OCI-LY3 (cell line): ENCODE data around the gene MKRN3.

Experiments
- H2AFZ ChIP-seq: fragments of 200-600, 300-600 bp; shearing (Covaris generic); 2 replicates; pipeline ENCODE4 v1.6.0; 2014; ENCODE audit warnings: antibody characterized with exemption, low read depth, low read length
- H3K27ac ChIP-seq: fragments of 200-600, 300-600 bp; sonication (generic); 2 replicates; pipeline ENCODE4 v1.5.1; 2014; ENCODE audit warnings: mild to moderate bottlenecking, low read length, moderate library complexity, mixed read lengths
- H3K27me3 ChIP-seq: fragments of 200-600, 300-600 bp; sonication (generic); 2 replicates; pipeline ENCODE4 v1.6.1; 2014; ENCODE audit warnings: low read depth, low read length, mixed read lengths
- H3K36me3 ChIP-seq: fragments of 200-600, 300-600 bp; sonication (generic); replicated peaks from 2 replicates; pipeline ENCODE3; 2014; ENCODE audit warnings: low read depth, low read length, mixed read lengths
- H3K4me1 ChIP-seq: fragments of 300-600, 200-600 bp; sonication (generic); 2 replicates; pipeline ENCODE4 v1.6.1; 2014; ENCODE audit warnings: low read length, mixed read lengths
- H3K4me2 ChIP-seq: fragments of 200-600, 300-600 bp; sonication (generic); 2 replicates; pipeline ENCODE4 v1.6.1; 2014; ENCODE audit warnings: low read length, mixed read lengths
- H3K4me3 ChIP-seq: fragments of 300-600, 200-600 bp; sonication (generic); 2 replicates; pipeline ENCODE4 v1.5.1; 2014; ENCODE audit warnings: antibody characterized with exemption, mild to moderate bottlenecking, low read length, moderate library complexity
- H3K79me2 ChIP-seq: fragments of 300-600, 200-600 bp; shearing (Covaris generic); 2 replicates; pipeline ENCODE4 v1.6.1; 2014; ENCODE audit warnings: mild to moderate bottlenecking, low read length, mixed read lengths
- H3K9ac ChIP-seq: fragments of 300-600, 200-600 bp; shearing (Covaris generic); 2 replicates; pipeline ENCODE4 v1.6.0; 2014; ENCODE audit warnings: mild to moderate bottlenecking, low read length, moderate library complexity
- H3K9me3 ChIP-seq: fragments of 200-600, 300-600 bp; shearing (Covaris generic); 2 replicates; pipeline ENCODE4 v1.6.1; 2014; ENCODE audit warnings: low read length, mixed read lengths; ENCODE audit not compliant: insufficient read depth
- H4K20me1 ChIP-seq: fragments of 200-600, 300-600 bp; sonication (generic); 2 replicates; pipeline ENCODE4 v1.6.1; 2016; ENCODE audit warnings: low read length, mixed read lengths; ENCODE audit not compliant: insufficient read depth
- EZH2phosphoT487 ChIP-seq: fragments of 200-600 bp; shearing (Covaris generic); IDR thresholded peaks from 2 replicates; pipeline ENCODE4 v1.6.1; 2018; ENCODE audit warnings: antibody characterized with exemption, mixed run types, low read depth
- TF ChIP-seq, protein P1 (sequence below): fragments of 200-600, 300-600 bp; sonication (generic); IDR thresholded peaks from 2 replicates; pipeline ENCODE4 v1.5.1; 2014; ENCODE audit warnings: antibody characterized with exemption, low read length, low read depth

The MKRN3 gene

DNA sequence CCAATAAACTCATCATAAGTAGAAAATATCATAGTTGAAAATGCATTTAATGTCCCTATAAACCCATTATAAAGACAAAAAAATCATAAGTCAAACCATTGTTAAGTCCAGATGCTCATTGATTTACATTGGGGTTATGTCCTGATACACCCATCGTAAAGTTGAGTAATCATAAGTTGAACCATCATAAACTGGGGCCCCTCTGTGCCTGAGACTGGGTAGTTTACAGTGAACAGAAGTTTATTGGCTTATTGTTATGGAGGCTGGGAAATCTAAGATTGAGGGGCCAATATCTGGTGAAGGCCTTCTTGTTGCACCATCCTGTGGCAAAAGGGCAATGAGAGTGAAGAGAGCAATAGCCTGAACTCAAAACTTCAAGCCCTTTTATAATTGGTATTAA is 10.6 kb downstream of the MKRN3 start:
- Histone ChIP-seq H3K36me3 (no peaks in the 10 kb centered on the region), H3K79me2 (no peaks in the 10 kb centered on the region), H3K27ac (no peak overlapping the region), H3K9ac (no peak overlapping the region), H3K27me3 (no peaks in the 10 kb centered on the region), H3K9me3 (no peaks in the 10 kb centered on the region), H4K20me1 (no peaks in the 10 kb centered on the region), H3K4me1 (no peaks in the 10 kb centered on the region), H2AFZ (no peak overlapping the region), H3K4me3 (no peak overlapping the region), H3K4me2 (no peak overlapping the region)
- TF ChIP-seq EZH2phosphoT487 = no peak
- TF ChIP-seq, protein P1, sequence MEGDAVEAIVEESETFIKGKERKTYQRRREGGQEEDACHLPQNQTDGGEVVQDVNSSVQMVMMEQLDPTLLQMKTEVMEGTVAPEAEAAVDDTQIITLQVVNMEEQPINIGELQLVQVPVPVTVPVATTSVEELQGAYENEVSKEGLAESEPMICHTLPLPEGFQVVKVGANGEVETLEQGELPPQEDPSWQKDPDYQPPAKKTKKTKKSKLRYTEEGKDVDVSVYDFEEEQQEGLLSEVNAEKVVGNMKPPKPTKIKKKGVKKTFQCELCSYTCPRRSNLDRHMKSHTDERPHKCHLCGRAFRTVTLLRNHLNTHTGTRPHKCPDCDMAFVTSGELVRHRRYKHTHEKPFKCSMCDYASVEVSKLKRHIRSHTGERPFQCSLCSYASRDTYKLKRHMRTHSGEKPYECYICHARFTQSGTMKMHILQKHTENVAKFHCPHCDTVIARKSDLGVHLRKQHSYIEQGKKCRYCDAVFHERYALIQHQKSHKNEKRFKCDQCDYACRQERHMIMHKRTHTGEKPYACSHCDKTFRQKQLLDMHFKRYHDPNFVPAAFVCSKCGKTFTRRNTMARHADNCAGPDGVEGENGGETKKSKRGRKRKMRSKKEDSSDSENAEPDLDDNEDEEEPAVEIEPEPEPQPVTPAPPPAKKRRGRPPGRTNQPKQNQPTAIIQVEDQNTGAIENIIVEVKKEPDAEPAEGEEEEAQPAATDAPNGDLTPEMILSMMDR = no peak

DNA sequence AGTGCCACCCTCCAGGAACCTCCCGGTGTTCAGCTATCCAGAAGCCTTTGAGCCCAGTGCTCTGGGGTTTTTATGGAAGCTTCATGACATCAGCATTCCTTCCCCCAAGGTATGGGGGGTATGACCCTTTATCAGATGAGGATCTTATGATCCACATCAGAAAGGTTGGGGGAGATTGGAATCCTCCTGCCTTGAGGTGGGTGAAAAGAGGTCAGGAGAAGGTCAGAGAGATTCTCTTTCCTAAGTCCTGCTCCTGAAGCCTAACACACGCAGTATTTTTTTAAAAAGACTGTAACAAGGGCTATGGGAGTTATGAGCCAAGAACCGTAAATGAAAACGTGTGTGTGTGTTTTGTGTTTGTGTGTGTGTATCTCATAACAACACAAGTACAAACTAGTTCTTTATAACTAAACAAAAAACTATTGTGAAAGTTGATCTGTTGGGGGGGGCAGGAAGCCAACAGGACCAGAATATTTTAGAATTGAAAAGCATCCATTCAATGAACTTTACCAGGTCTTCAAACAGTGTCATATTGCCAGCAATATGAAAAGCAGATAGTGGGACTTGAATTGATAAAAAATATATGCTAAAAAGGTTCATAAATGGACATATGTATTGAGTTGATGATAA is 13.2 kb downstream of the MKRN3 start:
- H3K9me3 ChIP-seq = no peaks in the 10 kb centered on the region
- H3K36me3 ChIP-seq = no peaks in the 10 kb centered on the region
- no peak overlapping the region for H3K4me3 ChIP-seq
- TF ChIP-seq EZH2phosphoT487 = no peak
- TF ChIP-seq, protein P1 = no peak
- no peaks in the 10 kb centered on the region for H4K20me1 ChIP-seq
- H3K4me2 ChIP-seq = no peak overlapping the region
- H3K27me3 ChIP-seq = no peaks in the 10 kb centered on the region
- no peak overlapping the region for H3K9ac ChIP-seq
- H3K27ac ChIP-seq = no peak overlapping the region
- H2AFZ ChIP-seq = no peak overlapping the region
- H3K4me1 ChIP-seq = no peaks in the 10 kb centered on the region
- H3K79me2 ChIP-seq = no peaks in the 10 kb centered on the region

DNA sequence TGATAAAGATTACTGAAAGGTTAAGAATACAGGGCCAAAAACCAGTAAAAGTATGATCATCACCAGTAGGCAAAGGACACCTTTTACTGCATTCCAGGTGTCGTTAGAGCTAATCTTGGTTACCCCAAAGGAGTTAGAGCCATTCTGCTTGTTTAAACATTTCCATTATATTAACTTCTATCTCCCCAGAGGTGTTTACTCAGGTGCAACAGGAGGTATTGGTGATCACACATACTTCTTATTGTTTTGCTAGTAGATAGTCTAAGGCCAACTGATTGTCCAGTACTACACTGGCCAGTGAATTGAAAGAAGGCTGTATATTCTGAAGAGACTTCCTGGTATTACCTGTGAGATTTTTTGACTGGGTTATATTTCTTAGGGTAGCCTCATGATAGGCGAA is 22.8 kb downstream of the MKRN3 start:
- H3K27me3 ChIP-seq = no peaks in the 10 kb centered on the region
- TF ChIP-seq, protein P1 = no peak
- H2AFZ ChIP-seq = no peak overlapping the region
- no peak overlapping the region for H3K27ac ChIP-seq
- H3K9me3 ChIP-seq = no peaks in the 10 kb centered on the region
- H3K4me1 ChIP-seq = no peaks in the 10 kb centered on the region
- H3K4me2 ChIP-seq = no peak overlapping the region
- H3K9ac ChIP-seq = no peak overlapping the region
- no peaks in the 10 kb centered on the region for H4K20me1 ChIP-seq
- H3K4me3 ChIP-seq = no peak overlapping the region
- H3K79me2 ChIP-seq = no peaks in the 10 kb centered on the region
- no peaks in the 10 kb centered on the region for H3K36me3 ChIP-seq

DNA sequence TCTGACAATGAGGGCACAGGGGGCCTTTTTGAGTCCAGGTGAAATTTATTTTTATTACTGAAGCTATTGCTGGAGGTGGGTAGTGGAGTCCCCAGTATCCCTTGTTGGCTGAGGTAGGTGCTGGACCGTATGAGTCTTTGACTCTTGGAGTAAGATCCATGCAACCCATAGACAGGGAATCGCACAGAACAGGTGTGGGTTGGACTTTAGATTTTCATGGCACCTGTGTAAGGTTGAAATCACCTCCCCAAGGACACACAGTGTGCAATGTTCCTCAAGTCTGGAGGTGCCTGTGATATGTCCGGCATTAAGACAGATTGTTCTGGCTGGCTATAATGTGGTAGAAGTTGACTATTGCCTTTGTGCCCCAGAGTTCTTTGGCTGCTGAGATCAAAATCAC is 23.5 kb downstream of the MKRN3 start:
- H4K20me1 ChIP-seq = no peaks in the 10 kb centered on the region
- H2AFZ ChIP-seq = no peak overlapping the region
- H3K4me2 ChIP-seq = no peak overlapping the region
- H3K36me3 ChIP-seq = no peaks in the 10 kb centered on the region
- no peaks in the 10 kb centered on the region for H3K4me1 ChIP-seq
- no peak overlapping the region for H3K9ac ChIP-seq
- no peak overlapping the region for H3K27ac ChIP-seq
- H3K4me3 ChIP-seq = no peak overlapping the region
- no peaks in the 10 kb centered on the region for H3K79me2 ChIP-seq
- TF ChIP-seq, protein P1 = no peak
- TF ChIP-seq EZH2phosphoT487 = no peak
- H3K9me3 ChIP-seq = no peaks in the 10 kb centered on the region
- no peaks in the 10 kb centered on the region for H3K27me3 ChIP-seq
